Heart right ventricle (tissue), 16 donors: Measurements from ENCODE around the gene LAT. TPM values are rescaled to one million over a fixed set of nuclear protein-coding genes. Genes with fewer than 3 reads are reported as not detected.

ENCODE experiments used
- ATAC-seq, 8 donors: fragments of 200-7000 bp; cut with Tn5 transposase; one replicate each; pipeline ENCODE4 v1.9.1; 2020; ENCODE audit warnings: mild to moderate bottlenecking in 8 of 8, moderate library complexity in 8 of 8, moderate number of reproducible peaks in 1 of 8
- DNase-seq, 2 donors: peaks; one replicate each; pipeline ENCODE4 v3.0.0-alpha.2; 2020
- H3K27ac ChIP-seq, 10 donors: fragments of 200-600 bp; sonication (generic) in 2 of 10; one replicate each; pipeline versions ENCODE4 v1.5.0 to v1.8.0; 2020 to 2022; ENCODE audit warnings: mild to moderate bottlenecking in 3 of 10
- H3K27me3 ChIP-seq, 7 donors: fragments of 200-600 bp; one replicate each; pipeline ENCODE4 v1.8.0; 2021 to 2022; ENCODE audit warnings: mild to moderate bottlenecking in 2 of 7
- H3K36me3 ChIP-seq, 9 donors: fragments of 200-600 bp; sonication (generic) in 1 of 9; one replicate each; pipeline versions ENCODE4 v1.5.0 to v1.8.0; 2020 to 2022; ENCODE audit warnings: mild to moderate bottlenecking in 2 of 9
- H3K4me1 ChIP-seq, 9 donors: fragments of 200-600 bp; sonication (generic) in 1 of 9; one replicate each; pipeline versions ENCODE4 v1.5.0 to v1.8.0; 2020 to 2022; ENCODE audit warnings: mild to moderate bottlenecking in 4 of 9
- H3K4me3 ChIP-seq, 10 donors: fragments of 200-600 bp; sonication (generic) in 2 of 10; one replicate each; pipeline versions ENCODE4 v1.5.0 to v1.8.0; 2020 to 2022; ENCODE audit warnings: mild to moderate bottlenecking in 7 of 10, moderate library complexity in 2 of 10
- H3K9me3 ChIP-seq, 11 donors: fragments of 200-600 bp in 10 of 11; sonication (generic) in 2 of 11; one replicate each; pipeline versions ENCODE4 v1.5.0 to v1.8.0; 2013 to 2022; ENCODE audit warnings: mild to moderate bottlenecking in 2 of 11, control low read depth in 1 of 11, moderate library complexity in 1 of 11
- WGBS, 2 donors: extraction: QIAGEN DNeasy Blood & Tissue Kit; methylation state at CpG; one replicate each; pipeline ENCODE4 v1.1.7; 2013; ENCODE audit warnings: inconsistent platforms in 1 of 2; 5-methylcytosine and 5-hydroxymethylcytosine counted together
- intact Hi-C, 10 donors: fragments of 100-400 bp; cut with DNase I; formaldehyde crosslinking; loops; one replicate each; pipeline versions ENCODE4 v1.11.1 to v1.14.2; 2022
- polyA plus RNA-seq, 2 donors: library from polyadenylated mRNA; stranded (reverse); fragments of 200-250 nt; gene quantifications; one replicate each; pipeline ENCODE4 v1.2.3, GENCODE V29; 2013
- total RNA-seq, 10 donors: library from RNA; stranded (reverse); fragmentation: NEBNext Ultra II Directional in 3 of 10; extraction: Animal tissue kit (Norgen Biotek cat#: 25700) in 3 of 10; gene quantifications; one replicate each; pipeline versions ENCODE4 v1.2.1 to v1.2.4, GENCODE V29; 2021 to 2023
- TF ChIP-seq, protein P1 (sequence below), 9 donors: fragments of 200-600 bp; sonication (generic) in 2 of 9; IDR thresholded peaks; one replicate each; pipeline versions ENCODE4 v1.5.0 to v1.8.0; 2021 to 2022; ENCODE audit warnings: antibody characterized with exemption in 9 of 9, mild to moderate bottlenecking in 5 of 9, moderate library complexity in 1 of 9
- donor health status: Arrhythmogenic right ventricular cardiomyopathy.
- donor health status: ischemic (EF 13 %, LVEDD 7.1; RV severe dilation, severe dysfunction).
- donor health status: healthy with polysubstance abuse.
- donor health status: DM: no; HTN: yes; CAD: no.
- donor health status: DM: no; HTN: no; CAD: no.
- donor health status: ischemic (EF 25% LVEDD 6.9; RV normal size, moderate dysfunction).
- donor health status: ischemic (EF 25% LVEDD 5.7; RV mildly dilated, moderate dysfunction).
- donor health status: healthy.
- donor health status: DM: yes; HTN: yes; CAD: no.
- donor health status: Ischemic cardiomyopathy.
- donor health status: ischemic (EF 35%, LVEDD 5.7; RV mildly dilated, moderate dysfunction).
- donor health status: nonischemic (EF 11% LVEDD 7.7; RV severe dilation, severe dysfunction).
- donor health status: DM: yes; HTN: yes; CAD: no.
- donor health status: PGD.
- donor health status: ischemic (EF 29% LVEDD 5.4; RV normal size, mild dysfunction).
- donor health status: nonischemic (EF 23%, LVEDD 6.1; RV moderate dilation, normal function).

Gene LAT
- total and polyA plus RNA-seq, 12 donors: 0.35 to 7.2 (median 1.9) TPM

DNA sequence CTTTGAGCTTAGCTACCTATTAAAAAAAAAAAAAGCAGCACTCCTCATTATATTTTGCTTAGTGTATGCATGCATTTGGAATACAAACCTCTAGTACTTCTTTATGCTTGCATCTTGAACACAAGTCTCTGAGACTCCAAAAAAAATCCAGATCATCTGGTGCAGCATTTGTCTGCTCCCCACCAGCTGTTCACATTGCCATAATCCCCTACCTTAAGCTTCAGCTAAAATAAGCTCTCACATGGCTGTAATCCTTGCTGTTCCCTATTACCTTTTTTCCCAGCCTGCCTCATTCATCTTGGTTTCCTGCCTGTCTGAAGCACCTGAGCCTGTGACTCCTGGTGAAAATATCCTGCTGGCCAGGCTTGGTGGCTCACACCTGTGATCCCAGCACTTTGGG, 41.6 kb upstream of the LAT start:
- TF ChIP-seq, protein P1, sequence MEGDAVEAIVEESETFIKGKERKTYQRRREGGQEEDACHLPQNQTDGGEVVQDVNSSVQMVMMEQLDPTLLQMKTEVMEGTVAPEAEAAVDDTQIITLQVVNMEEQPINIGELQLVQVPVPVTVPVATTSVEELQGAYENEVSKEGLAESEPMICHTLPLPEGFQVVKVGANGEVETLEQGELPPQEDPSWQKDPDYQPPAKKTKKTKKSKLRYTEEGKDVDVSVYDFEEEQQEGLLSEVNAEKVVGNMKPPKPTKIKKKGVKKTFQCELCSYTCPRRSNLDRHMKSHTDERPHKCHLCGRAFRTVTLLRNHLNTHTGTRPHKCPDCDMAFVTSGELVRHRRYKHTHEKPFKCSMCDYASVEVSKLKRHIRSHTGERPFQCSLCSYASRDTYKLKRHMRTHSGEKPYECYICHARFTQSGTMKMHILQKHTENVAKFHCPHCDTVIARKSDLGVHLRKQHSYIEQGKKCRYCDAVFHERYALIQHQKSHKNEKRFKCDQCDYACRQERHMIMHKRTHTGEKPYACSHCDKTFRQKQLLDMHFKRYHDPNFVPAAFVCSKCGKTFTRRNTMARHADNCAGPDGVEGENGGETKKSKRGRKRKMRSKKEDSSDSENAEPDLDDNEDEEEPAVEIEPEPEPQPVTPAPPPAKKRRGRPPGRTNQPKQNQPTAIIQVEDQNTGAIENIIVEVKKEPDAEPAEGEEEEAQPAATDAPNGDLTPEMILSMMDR (IDR thresholded peaks at IDR 0.05): no peak

DNA sequence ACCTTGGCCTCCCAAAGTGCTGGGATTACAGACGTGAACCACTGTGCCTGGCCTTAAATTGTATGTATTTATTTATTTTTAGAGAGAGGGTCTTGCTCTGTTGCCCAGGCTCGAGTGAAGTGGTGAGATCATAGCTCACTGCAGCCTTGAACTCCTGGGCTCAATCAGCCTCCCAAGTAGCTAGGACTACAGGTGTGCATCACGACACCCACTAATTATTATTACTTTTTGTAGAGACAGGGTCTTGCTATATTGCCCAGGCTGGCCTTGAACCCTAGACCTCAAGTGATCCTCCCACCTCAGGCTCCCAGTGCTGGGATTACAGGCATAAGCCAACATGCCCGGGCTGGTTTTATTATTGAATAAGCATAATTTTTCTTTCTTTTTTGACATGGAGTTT, 38.2 kb upstream of the LAT start:
- Histone ChIP-seq H3K4me1 (peaks cover 3 to 21% (median 14%) of the 10 kb centered on the region in 9 donors), H3K27ac (no peak overlapping the region), H3K36me3 (no peaks in the 10 kb centered on the region), H3K4me3 (no peak overlapping the region), H3K9me3 (no peaks in the 10 kb centered on the region), H3K27me3 (no peaks in the 10 kb centered on the region)
- DNase-seq (no peak), ATAC-seq (no peak)
- TF ChIP-seq, protein P1 (IDR thresholded peaks at IDR 0.05): no peak
- intact Hi-C loops: loop anchor here in 6 of 10 donors (5.0 to 10.0 kb wide), 5 partner anchors 72 to 392 kb away; partner anchors contain the start of genes SH2B1 (in 4 of the 6), ATXN2L (in 2 of the 6), ATP2A1 (in 1 of the 6) and SGF29 (in 1 of the 6)
- 76 to 90% methylated on average over 4 of the region's 4 CpGs for WGBS, 2 donors

More for the DNA sequence above, 41.6 kb upstream of the LAT start:
- no peaks in the 10 kb centered on the region for H3K27me3 ChIP-seq
- no peak overlapping the region for H3K27ac ChIP-seq
- no peak for DNase-seq
- H3K36me3 ChIP-seq: no peaks in the 10 kb centered on the region
- intact Hi-C loops: loop anchor here in 5 of 10 donors (5.0 to 10.0 kb wide), 7 partner anchors 61 to 391 kb away; partner anchors contain the start of genes ATP2A1 (in 3 of the 5), SGF29 (in 2 of the 5) and ATXN2L (in 1 of the 5)
- H3K9me3 ChIP-seq: no peaks in the 10 kb centered on the region
- no peak for ATAC-seq
- H3K4me1 ChIP-seq: peaks cover 2 to 12% (median 10%) of the 10 kb centered on the region in 9 donors
- H3K4me3 ChIP-seq: no peak overlapping the region

DNA sequence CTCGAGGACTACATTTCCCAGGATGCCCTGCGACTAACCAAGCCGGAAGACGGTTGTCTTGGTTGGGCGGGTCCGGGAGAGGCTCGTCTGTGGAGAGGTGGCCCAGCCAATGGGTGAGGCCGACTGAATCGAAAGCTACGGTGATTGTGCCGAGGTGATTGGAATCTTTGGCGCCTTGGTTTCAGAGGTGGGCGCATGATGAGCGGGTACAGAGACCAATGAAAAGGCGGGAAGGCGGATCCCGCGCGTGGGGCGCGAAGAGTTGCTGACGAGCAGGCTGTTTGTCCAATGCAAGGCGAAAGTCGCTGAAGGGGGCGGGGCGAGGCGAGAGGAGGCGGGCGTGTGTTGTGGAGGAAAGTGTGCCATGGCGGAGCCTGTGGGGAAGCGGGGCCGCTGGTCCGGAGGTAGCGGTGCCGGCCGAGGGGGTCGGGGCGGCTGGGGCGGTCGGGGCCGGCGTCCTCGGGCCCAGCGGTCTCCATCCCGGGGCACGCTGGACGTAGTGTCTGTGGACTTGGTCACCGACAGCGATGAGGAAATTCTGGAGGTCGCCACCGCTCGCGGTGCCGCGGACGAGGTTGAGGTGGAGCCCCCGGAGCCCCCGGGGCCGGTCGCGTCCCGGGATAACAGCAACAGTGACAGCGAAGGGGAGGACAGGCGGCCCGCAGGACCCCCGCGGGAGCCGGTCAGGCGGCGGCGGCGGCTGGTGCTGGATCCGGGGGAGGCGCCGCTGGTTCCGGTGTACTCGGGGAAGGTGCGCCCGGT, 34.0 kb upstream of the LAT start, which contains the start of gene NFATC2IP:
Gene NFATC2IP, plus strand, starts transcription at position 290 of the 762 bp plus-strand sequence. Its CDS starts 75 bp downstream, at position 365.
- H3K27me3 ChIP-seq: no peaks in the 10 kb centered on the region
- TF ChIP-seq, protein P1 (IDR thresholded peaks at IDR 0.05): no peak
- peak within 1 kb of the TSS; percentile 19 to 94 (median 90) for H3K27ac ChIP-seq
- intact Hi-C loops: loop anchor here in 2 of 10 donors (1.0 to 5.0 kb wide), 3 partner anchors 26 to 89 kb away; partner anchors contain the start of genes RABEP2 (in 2 of the 2) and SH2B1 (in 1 of the 2)
- DNase-seq (peak; percentile 99 to 100), ATAC-seq (peak; percentile 97 to 100 (median 98))
- 0 to 1% methylated on average over 77 to 79 of the region's 79 CpGs for WGBS, 2 donors
- no peaks in the 10 kb centered on the region for H3K9me3 ChIP-seq
- peak within 1 kb of the TSS; percentile 75 to 99 (median 92) for H3K4me3 ChIP-seq
- H3K36me3 ChIP-seq: peaks cover 0 to 39% (median 12%) of the 10 kb centered on the region in 9 donors
- H3K4me1 ChIP-seq: peaks cover 6 to 23% (median 16%) of the 10 kb centered on the region in 9 donors

DNA sequence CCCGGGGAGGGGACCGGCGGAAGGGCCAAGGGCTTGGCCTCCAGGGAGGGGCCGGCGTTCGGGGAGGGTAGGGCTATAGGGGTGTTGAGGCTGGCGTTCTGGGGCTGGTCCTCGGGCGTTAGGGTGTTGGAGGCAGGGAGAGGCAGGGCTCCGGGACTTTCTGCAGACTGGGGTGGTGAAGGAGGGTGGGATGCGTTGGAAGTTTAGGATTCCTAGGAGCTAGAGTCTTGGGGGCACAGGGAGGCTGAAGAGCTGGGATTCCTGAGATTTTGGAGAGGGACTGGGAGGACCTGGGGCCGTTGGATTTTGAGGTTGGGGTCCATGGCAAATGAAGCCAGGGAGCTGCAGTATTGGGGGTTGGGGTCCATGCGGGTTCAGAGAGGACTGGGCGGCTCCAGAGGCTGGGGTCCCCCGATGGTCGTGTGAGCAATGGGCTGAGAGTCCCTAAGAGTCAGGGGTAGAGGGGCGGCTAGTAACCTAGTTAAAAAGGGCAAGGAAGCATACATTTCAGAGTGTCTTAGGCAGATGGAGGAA, 33.4 kb upstream of the LAT start:
- intact Hi-C loops: loop anchor here in 2 of 10 donors (2.0 to 5.0 kb wide), 2 partner anchors 27 to 89 kb away; partner anchors contain the start of genes RABEP2 (in 1 of the 2) and SH2B1 (in 1 of the 2)
- peak in 6 of 8 donors; percentile 6 to 76 (median 27) for ATAC-seq

More for the DNA sequence above, 33.4 kb upstream of the LAT start:
- Histone ChIP-seq H3K27ac (peak overlapping the region; percentile 19 to 94 (median 90)), H3K27me3 (no peaks in the 10 kb centered on the region), H3K36me3 (peaks cover 0 to 45% (median 12%) of the 10 kb centered on the region in 9 donors), H3K9me3 (no peaks in the 10 kb centered on the region), H3K4me1 (peaks cover 6 to 21% (median 14%) of the 10 kb centered on the region in 9 donors), H3K4me3 (peak overlapping the region; percentile 75 to 99 (median 92))
- TF ChIP-seq, protein P1 (IDR thresholded peaks at IDR 0.05): no peak
- 1 to 2% methylated on average over 17 of the region's 17 CpGs for WGBS, 2 donors
- peak in 1 of 2 donors; percentile 56 for DNase-seq
